NCI-H1436 treated with DMSO at 0.1 percent for 48 hours (cell line): ENCODE results near the gene TRPM7.
"Not testable (repeated sequence)": the region's sequence is repeated elsewhere in the genome, so short reads cannot be mapped to it uniquely, and the experiment has no call there.

Source experiments
- DNase-seq: peaks from one replicate; lab custom pipeline; 2025; lab: John Stamatoyannopoulos, UW

The TRPM7 gene

GRCh38 chr15:50655555-50655954 lies 31.0 kb downstream of the TRPM7 start:
- no peak for DNase-seq

- DNase-seq = no peak
Observed at GRCh38 chr15:50653156-50653743, 33.3 kb downstream of the TRPM7 start.

- DNase-seq = no peak
Observed at GRCh38 chr15:50652671-50653070, 33.9 kb downstream of the TRPM7 start.

- DNase-seq = no peak
Observed at GRCh38 chr15:50641318-50641717, 45.3 kb downstream of the TRPM7 start.

- no peak for DNase-seq
Observed at GRCh38 chr15:50636146-50636545, 50.5 kb downstream of the TRPM7 start.

GRCh38 chr15:50633653-50634052 lies 52.9 kb downstream of the TRPM7 start:
- DNase-seq = no peak

GRCh38 chr15:50628421-50628820 lies 58.2 kb downstream of the TRPM7 start:
- no peak for DNase-seq

- DNase-seq = no peak
Observed at GRCh38 chr15:50627351-50628055, 59.1 kb downstream of the TRPM7 start.

- no peak for DNase-seq
Observed at GRCh38 chr15:50624616-50625168, 61.9 kb downstream of the TRPM7 start.

GRCh38 chr15:50622361-50622943 lies 64.1 kb downstream of the TRPM7 start:
- DNase-seq = not testable (repeated sequence)

GRCh38 chr15:50616960-50617359 lies 69.6 kb downstream of the TRPM7 start:
- DNase-seq = not testable (repeated sequence)

- not testable (repeated sequence) for DNase-seq
Observed at GRCh38 chr15:50616554-50616953, 70.0 kb downstream of the TRPM7 start.

- DNase-seq = no peak
Observed at GRCh38 chr15:50613600-50613999, 73.0 kb downstream of the TRPM7 start.

GRCh38 chr15:50607129-50607528 lies 79.5 kb downstream of the TRPM7 start:
- DNase-seq = no peak

GRCh38 chr15:50605462-50605861 lies 81.1 kb downstream of the TRPM7 start:
- no peak for DNase-seq

- DNase-seq = not testable (repeated sequence)
Observed at GRCh38 chr15:50602028-50602427, 84.6 kb downstream of the TRPM7 start.

- no peak for DNase-seq
Observed at GRCh38 chr15:50594311-50594710, 92.3 kb downstream of the TRPM7 start.

GRCh38 chr15:50593761-50594160 lies 92.8 kb downstream of the TRPM7 start:
- DNase-seq = no peak

GRCh38 chr15:50590288-50590687 lies 96.3 kb downstream of the TRPM7 start:
- no peak for DNase-seq

- DNase-seq = no peak
Observed at GRCh38 chr15:50577492-50577891, 109.1 kb downstream of the TRPM7 start.

GRCh38 chr15:50576166-50576565 lies 110.4 kb downstream of the TRPM7 start:
- no peak for DNase-seq

- not testable (repeated sequence) for DNase-seq
Observed at GRCh38 chr15:50573842-50574241, 112.8 kb downstream of the TRPM7 start.

GRCh38 chr15:50563756-50564155 lies 122.8 kb downstream of the TRPM7 start:
- DNase-seq = no peak
